ENCODE measurements around the gene METTL9.

GRCh38 chr16:21592191-21592590 lies 7.2 kb upstream of the METTL9 start:
- TF ChIP-seq SP1 (IDR thresholded peaks at IDR 0.05; ENCODE audit: low read depth) (no peak), EZH2phosphoT487 (IDR thresholded peaks at IDR 0.05; ENCODE audit: borderline replicate concordance) (no peak), RAD21 (IDR thresholded peaks at IDR 0.05; ENCODE audit: low read depth) (no peak), CTCF (IDR thresholded peaks at IDR 0.05 in 2 of 3, conservative IDR thresholded peaks at IDR 0.05 in 1 of 3; ENCODE audit: borderline replicate concordance in 1 of 3, insufficient read depth in 1 of 3, low read depth in 2 of 3, low read length in 2 of 3) (no peak), MAX (IDR thresholded peaks at IDR 0.05) (no peak), TCF7L2 (IDR thresholded peaks at IDR 0.05; ENCODE audit: borderline replicate concordance, extremely low read depth, insufficient read depth, insufficient read length) (no peak)
